WTC11 (cell line): ENCODE results near the gene PTPRT. TPM values are rescaled to one million over a fixed set of nuclear protein-coding genes. Genes with fewer than 3 reads are reported as not detected.

Experiments
- ATAC-seq: fragments of 200-7000 bp; cut with Tn5 transposase; 2 replicates; pipeline ENCODE4 v1.10.0; 2021; ENCODE audit warnings: mild to moderate bottlenecking, moderate library complexity
- CTCF ChIA-PET: fragments of 300-600 bp; sonication (Branson Sonifier 250); formaldehyde crosslinking; loops from one replicate; lab custom pipeline; 2021; ENCODE audit warnings: antibody characterized with exemption; lab: Charles Lee
- POLR2A ChIA-PET: fragments of 350-600 bp; sonication (Branson Sonifier 250); formaldehyde crosslinking; loops from one replicate; lab custom pipeline; 2021; ENCODE audit warnings: antibody characterized with exemption; lab: Charles Lee
- DNase-seq: peaks from one replicate; pipeline ENCODE4 v3.0.0; 2021; ENCODE audit warnings: low spot score
- H3K27ac Mint-ChIP-seq: 2 replicates; pipeline ENCODE4 v1.8.0; 2021; ENCODE audit warnings: mixed read lengths
- H3K27me3 Mint-ChIP-seq: 2 replicates; pipeline ENCODE4 v1.8.0; 2021; ENCODE audit warnings: low read depth, mild to moderate bottlenecking, moderate library complexity, mixed read lengths
- H3K36me3 Mint-ChIP-seq: 2 replicates; pipeline ENCODE4 v1.8.0; 2021; ENCODE audit warnings: mixed read lengths
- H3K4me1 Mint-ChIP-seq: 2 replicates; pipeline ENCODE4 v1.8.0; 2022; ENCODE audit warnings: mixed read lengths
- H3K4me3 Mint-ChIP-seq: 2 replicates; pipeline ENCODE4 v1.8.0; 2021; ENCODE audit warnings: mild to moderate bottlenecking, moderate library complexity, mixed read lengths
- H3K9me3 Mint-ChIP-seq: 2 replicates; pipeline ENCODE4 v1.8.0; 2021; ENCODE audit warnings: mixed read lengths
- ETV6 ChIP-seq: sonication (generic); formaldehyde crosslinking; IDR thresholded peaks from 2 replicates; pipeline ENCODE4 v1.8.1; 2022; ENCODE audit warnings: mild to moderate bottlenecking, missing genetic modification reagents
- FOXK1 ChIP-seq: sonication (generic); formaldehyde crosslinking; IDR thresholded peaks from 2 replicates; pipeline ENCODE4 v1.8.0; 2022; ENCODE audit warnings: mild to moderate bottlenecking, moderate library complexity, missing genetic modification reagents
- IRF2 ChIP-seq: sonication (generic); formaldehyde crosslinking; IDR thresholded peaks from 2 replicates; pipeline ENCODE4 v1.8.0; 2022; ENCODE audit warnings: low read depth, missing genetic modification reagents, borderline replicate concordance
- JUN ChIP-seq: sonication (generic); formaldehyde crosslinking; IDR thresholded peaks from 2 replicates; pipeline ENCODE4 v1.8.0; 2023; ENCODE audit warnings: mild to moderate bottlenecking, missing genetic modification reagents
- KAT7 ChIP-seq: sonication (generic); formaldehyde crosslinking; IDR thresholded peaks from 2 replicates; pipeline ENCODE4 v1.8.1; 2023; ENCODE audit warnings: missing genetic modification reagents, mild to moderate bottlenecking, borderline replicate concordance
- NR1H2 ChIP-seq: sonication (generic); formaldehyde crosslinking; IDR thresholded peaks from 2 replicates; pipeline ENCODE4 v1.9.0; 2021; ENCODE audit warnings: mild to moderate bottlenecking, moderate library complexity, missing genetic modification reagents
- NR3C1 ChIP-seq: sonication (generic); formaldehyde crosslinking; conservative IDR thresholded peaks from 2 replicates; pipeline ENCODE4 v1.8.1; 2023; ENCODE audit warnings: low read depth, mild to moderate bottlenecking, missing genetic modification reagents
- TEAD1 ChIP-seq: sonication (generic); formaldehyde crosslinking; IDR thresholded peaks from 2 replicates; pipeline ENCODE4 v1.8.0; 2022; ENCODE audit warnings: mild to moderate bottlenecking, missing genetic modification reagents
- ZBTB21 ChIP-seq: sonication (generic); formaldehyde crosslinking; IDR thresholded peaks from 2 replicates; pipeline ENCODE4 v1.8.1; 2023; ENCODE audit warnings: mild to moderate bottlenecking, missing genetic modification reagents, borderline replicate concordance
- ZNF138 ChIP-seq: sonication (generic); formaldehyde crosslinking; conservative IDR thresholded peaks from 2 replicates; pipeline ENCODE4 v1.8.1; 2022; ENCODE audit warnings: mild to moderate bottlenecking, moderate library complexity, missing genetic modification reagents
- ZNF317 ChIP-seq: sonication (generic); formaldehyde crosslinking; IDR thresholded peaks from 2 replicates; pipeline ENCODE4 v1.8.1; 2023; ENCODE audit warnings: low read depth, mild to moderate bottlenecking, moderate library complexity, missing genetic modification reagents, borderline replicate concordance
- ZNF396 ChIP-seq: fragments of 250-450 bp; sonication (Bioruptor Pico); IDR thresholded peaks from 2 replicates; pipeline ENCODE4 v1.8.0; 2021; ENCODE audit warnings: mild to moderate bottlenecking, moderate library complexity, borderline replicate concordance
- total RNA-seq: library from RNA; stranded (reverse); gene quantifications from 3 replicates; pipeline ENCODE4 v1.2.3, GENCODE V29; 2021
- TF ChIP-seq, protein P1 (sequence below): sonication (generic); formaldehyde crosslinking; IDR thresholded peaks from 2 replicates; pipeline ENCODE4 v1.8.1; 2022; ENCODE audit warnings: low read depth, missing genetic modification reagents, borderline replicate concordance
- TF ChIP-seq, protein P2 (sequence below): fragments of 250-450 bp; sonication (Bioruptor Pico); conservative IDR thresholded peaks from 2 replicates; pipeline ENCODE4 v1.9.0; 2021; ENCODE audit warnings: mild to moderate bottlenecking
- TF ChIP-seq, protein P3 (sequence below): fragments of 250-450 bp; sonication (Bioruptor Pico); IDR thresholded peaks from 2 replicates; pipeline ENCODE4 v1.9.0; 2021; ENCODE audit warnings: moderate library complexity, mild to moderate bottlenecking, inconsistent platforms, borderline replicate concordance
- TF ChIP-seq, protein P4 (sequence below): sonication (generic); formaldehyde crosslinking; IDR thresholded peaks from 2 replicates; pipeline ENCODE4 v1.8.1; 2022; ENCODE audit warnings: low read depth, mild to moderate bottlenecking, moderate library complexity, missing genetic modification reagents, borderline replicate concordance
- TF ChIP-seq, protein P5 (sequence below): sonication (generic); formaldehyde crosslinking; IDR thresholded peaks from 2 replicates; pipeline ENCODE4 v1.8.1; 2023; ENCODE audit warnings: mild to moderate bottlenecking, missing genetic modification reagents

Gene PTPRT
- total RNA-seq, 1 experiment from 2014 or later, result 1.1 TPM

DNA sequence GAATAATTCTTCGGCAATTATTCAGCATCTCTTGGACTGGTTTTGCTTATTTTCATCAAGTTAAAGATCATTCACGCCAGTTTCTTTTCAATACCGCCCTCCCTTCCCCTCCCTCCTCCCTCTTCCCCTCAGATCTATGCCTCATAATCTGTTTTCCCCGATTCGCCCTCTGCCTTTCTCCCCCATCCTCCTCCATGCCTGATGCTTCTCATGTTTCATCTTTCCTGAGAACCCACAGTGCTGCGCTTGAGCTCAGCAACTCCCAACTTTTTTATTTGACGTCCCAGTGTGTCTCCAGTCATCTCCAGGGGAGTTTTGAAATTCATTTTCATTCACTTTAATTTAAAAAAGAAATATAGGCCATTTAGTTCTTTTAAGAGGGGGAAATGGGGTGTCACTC lies 142.7 kb downstream of the PTPRT start:
- no peak for TF ChIP-seq ZNF396 (CRISPR knock-in tag)
- TF ChIP-seq, protein P1, sequence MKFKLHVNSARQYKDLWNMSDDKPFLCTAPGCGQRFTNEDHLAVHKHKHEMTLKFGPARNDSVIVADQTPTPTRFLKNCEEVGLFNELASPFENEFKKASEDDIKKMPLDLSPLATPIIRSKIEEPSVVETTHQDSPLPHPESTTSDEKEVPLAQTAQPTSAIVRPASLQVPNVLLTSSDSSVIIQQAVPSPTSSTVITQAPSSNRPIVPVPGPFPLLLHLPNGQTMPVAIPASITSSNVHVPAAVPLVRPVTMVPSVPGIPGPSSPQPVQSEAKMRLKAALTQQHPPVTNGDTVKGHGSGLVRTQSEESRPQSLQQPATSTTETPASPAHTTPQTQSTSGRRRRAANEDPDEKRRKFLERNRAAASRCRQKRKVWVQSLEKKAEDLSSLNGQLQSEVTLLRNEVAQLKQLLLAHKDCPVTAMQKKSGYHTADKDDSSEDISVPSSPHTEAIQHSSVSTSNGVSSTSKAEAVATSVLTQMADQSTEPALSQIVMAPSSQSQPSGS (CRISPR knock-in tag), result no peak
- TF ChIP-seq TEAD1 (CRISPR knock-in tag), result no peak
- TF ChIP-seq FOXK1 (CRISPR knock-in tag), result no peak
- no peak for TF ChIP-seq NR1H2
- TF ChIP-seq, protein P2, sequence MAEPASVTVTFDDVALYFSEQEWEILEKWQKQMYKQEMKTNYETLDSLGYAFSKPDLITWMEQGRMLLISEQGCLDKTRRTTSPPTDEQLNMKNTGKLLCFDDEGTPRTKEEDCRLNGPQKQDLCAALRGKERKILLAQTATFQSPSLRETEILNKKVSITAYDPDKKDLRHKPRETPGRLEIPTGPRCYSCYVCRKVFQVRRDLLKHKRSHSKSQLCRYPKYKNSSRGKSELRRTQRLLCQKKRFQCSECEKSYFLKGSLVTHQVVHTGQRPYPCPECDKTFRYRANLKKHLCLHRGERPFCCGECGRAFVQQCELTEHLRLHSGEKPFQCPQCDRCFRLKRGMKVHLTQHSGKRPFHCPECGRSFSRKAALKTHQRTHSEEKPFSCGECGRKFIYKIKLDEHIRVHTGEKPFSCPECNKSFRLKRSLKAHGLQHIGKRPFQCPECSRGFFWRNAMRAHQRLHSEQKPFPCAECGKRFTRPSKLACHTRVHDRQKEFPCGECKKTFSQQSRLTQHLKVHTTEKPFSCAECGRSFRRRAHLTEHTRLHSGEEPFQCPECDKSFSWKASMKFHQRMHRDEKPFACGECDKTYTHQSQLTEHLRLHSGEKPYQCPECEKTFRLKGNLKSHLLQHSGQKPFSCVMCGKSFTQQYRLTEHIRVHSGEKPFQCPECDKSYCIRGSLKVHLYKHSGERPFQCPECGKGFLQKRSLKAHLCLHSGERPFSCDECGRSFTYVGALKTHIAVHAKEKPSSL (CRISPR knock-in tag), result no peak
- POLR2A ChIA-PET, result no interaction called here
- Mint-ChIP-seq H3K4me3 (no peak overlapping the region), H3K4me1 (peaks cover 14% of the 10 kb centered on the region), H3K27ac (no peak overlapping the region), H3K9me3 (peaks cover 4% of the 10 kb centered on the region; the same call in 1 of the 2 replicates), H3K27me3 (no peaks in the 10 kb centered on the region), H3K36me3 (no peaks in the 10 kb centered on the region)
- CTCF ChIA-PET, result interaction anchor here (1.1 kb wide), 1 partner anchor 14 kb away, joined by 3 read pairs; no protein-coding TSS in a partner anchor
- DNase-seq (no peak), ATAC-seq (peak; percentile 28; the same call in 1 of the 2 replicates)

DNA sequence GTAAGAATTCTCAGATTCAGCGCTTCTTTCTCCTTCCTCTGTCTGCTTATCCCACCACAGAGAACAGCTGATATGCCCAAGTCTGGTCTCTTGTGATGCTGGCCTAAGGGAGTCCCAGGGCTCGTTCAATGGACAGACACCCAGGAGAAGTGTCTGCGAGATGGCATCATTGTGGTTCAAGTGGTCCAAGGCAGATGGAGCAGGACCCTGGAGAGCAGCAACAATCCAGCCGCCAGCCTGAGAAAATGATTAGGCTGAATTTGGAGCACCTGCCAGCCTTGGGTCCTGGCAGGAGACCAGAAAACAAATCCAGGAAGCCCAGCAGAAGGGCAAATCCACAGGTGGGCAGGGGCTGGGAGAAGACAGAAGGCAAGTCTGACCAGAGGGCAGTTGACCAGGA lies 145.8 kb downstream of the PTPRT start:
- H3K9me3 Mint-ChIP-seq, result peaks cover 4% of the 10 kb centered on the region; the same call in 1 of the 2 replicates
- POLR2A ChIA-PET, result no interaction called here
- no peak for TF ChIP-seq ZBTB21 (CRISPR knock-in tag)
- TF ChIP-seq ZNF138 (CRISPR knock-in tag), result no peak
- TF ChIP-seq, protein P3, sequence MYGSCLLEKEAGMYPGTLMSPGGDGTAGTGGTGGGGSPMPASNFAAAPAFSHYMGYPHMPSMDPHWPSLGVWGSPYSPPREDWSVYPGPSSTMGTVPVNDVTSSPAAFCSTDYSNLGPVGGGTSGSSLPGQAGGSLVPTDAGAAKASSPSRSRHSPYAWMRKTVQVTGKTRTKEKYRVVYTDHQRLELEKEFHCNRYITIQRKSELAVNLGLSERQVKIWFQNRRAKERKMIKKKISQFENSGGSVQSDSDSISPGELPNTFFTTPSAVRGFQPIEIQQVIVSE (CRISPR knock-in tag), result no peak
- TF ChIP-seq, protein P4, sequence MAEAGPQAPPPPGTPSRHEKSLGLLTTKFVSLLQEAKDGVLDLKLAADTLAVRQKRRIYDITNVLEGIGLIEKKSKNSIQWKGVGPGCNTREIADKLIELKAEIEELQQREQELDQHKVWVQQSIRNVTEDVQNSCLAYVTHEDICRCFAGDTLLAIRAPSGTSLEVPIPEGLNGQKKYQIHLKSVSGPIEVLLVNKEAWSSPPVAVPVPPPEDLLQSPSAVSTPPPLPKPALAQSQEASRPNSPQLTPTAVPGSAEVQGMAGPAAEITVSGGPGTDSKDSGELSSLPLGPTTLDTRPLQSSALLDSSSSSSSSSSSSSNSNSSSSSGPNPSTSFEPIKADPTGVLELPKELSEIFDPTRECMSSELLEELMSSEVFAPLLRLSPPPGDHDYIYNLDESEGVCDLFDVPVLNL, result no peak
- no peak for TF ChIP-seq ZNF317
- TF ChIP-seq, protein P5, sequence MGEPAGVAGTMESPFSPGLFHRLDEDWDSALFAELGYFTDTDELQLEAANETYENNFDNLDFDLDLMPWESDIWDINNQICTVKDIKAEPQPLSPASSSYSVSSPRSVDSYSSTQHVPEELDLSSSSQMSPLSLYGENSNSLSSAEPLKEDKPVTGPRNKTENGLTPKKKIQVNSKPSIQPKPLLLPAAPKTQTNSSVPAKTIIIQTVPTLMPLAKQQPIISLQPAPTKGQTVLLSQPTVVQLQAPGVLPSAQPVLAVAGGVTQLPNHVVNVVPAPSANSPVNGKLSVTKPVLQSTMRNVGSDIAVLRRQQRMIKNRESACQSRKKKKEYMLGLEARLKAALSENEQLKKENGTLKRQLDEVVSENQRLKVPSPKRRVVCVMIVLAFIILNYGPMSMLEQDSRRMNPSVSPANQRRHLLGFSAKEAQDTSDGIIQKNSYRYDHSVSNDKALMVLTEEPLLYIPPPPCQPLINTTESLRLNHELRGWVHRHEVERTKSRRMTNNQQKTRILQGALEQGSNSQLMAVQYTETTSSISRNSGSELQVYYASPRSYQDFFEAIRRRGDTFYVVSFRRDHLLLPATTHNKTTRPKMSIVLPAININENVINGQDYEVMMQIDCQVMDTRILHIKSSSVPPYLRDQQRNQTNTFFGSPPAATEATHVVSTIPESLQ (CRISPR knock-in tag), result no peak
- no peak for TF ChIP-seq IRF2 (CRISPR knock-in tag)
- no peak for TF ChIP-seq JUN (CRISPR knock-in tag)
- TF ChIP-seq, protein P2 (CRISPR knock-in tag), result no peak
- no peak for TF ChIP-seq NR3C1
- no peak for TF ChIP-seq ETV6 (CRISPR knock-in tag)
- no peak for TF ChIP-seq KAT7 (CRISPR knock-in tag)
- ATAC-seq, result no peak
- CTCF ChIA-PET, result no interaction called here
- peaks cover 14% of the 10 kb centered on the region for H3K4me1 Mint-ChIP-seq
- DNase-seq, result peak; percentile 25
- H3K27ac Mint-ChIP-seq, result no peak overlapping the region
- no peak overlapping the region for H3K4me3 Mint-ChIP-seq
- no peaks in the 10 kb centered on the region for H3K36me3 Mint-ChIP-seq
- no peaks in the 10 kb centered on the region; the same call in 1 of the 2 replicates for H3K27me3 Mint-ChIP-seq
